Sigmoid colon (tissue), 7 donors: ENCODE results near the gene PTCHD1. TPM values are rescaled to one million over a fixed set of nuclear protein-coding genes. Genes with fewer than 3 reads are reported as not detected.
A peak's percentile ranks its signal among the peaks of the same experiment; 100 is the strongest.

Source experiments
- DNase-seq: peaks from one replicate; pipeline ENCODE4 v3.0.0-alpha.2; 2019
- H3K27ac ChIP-seq, 4 donors: fragments of 200-600 bp; sonication (generic); one replicate each; pipeline ENCODE4 v1.5.1; 2016 to 2019; ENCODE audit warnings: mild to moderate bottlenecking in 1 of 4
- H3K27me3 ChIP-seq, 3 donors: fragments of 200-600 bp; sonication (generic); one replicate each; pipeline ENCODE4 v1.5.1; 2019; ENCODE audit warnings: mild to moderate bottlenecking in 1 of 3
- H3K36me3 ChIP-seq, 4 donors: fragments of 200-600 bp; sonication (generic); one replicate each; pipeline ENCODE4 v1.5.1; 2016 to 2019
- H3K4me1 ChIP-seq, 4 donors: fragments of 200-600 bp; sonication (generic); one replicate each; pipeline ENCODE4 v1.5.1; 2017 to 2019
- H3K4me3 ChIP-seq, 4 donors: fragments of 200-600 bp; sonication (generic); one replicate each; pipeline ENCODE4 v1.5.1; 2017 to 2019; ENCODE audit warnings: mild to moderate bottlenecking in 2 of 4, moderate library complexity in 1 of 4
- H3K9me3 ChIP-seq, 4 donors: fragments of 200-600 bp in 3 of 4; sonication (generic) in 3 of 4; one replicate each; pipeline versions ENCODE4 v1.5.1 to v1.6.1; 2013 to 2019
- EP300 ChIP-seq, 4 donors: sonication (generic); formaldehyde crosslinking; IDR thresholded peaks; one replicate each; pipeline ENCODE4 v1.6.1; 2017; ENCODE audit warnings: antibody characterized with exemption in 4 of 4
- POLR2A ChIP-seq, 2 donors: fragments of 450-650 bp; IDR thresholded peaks; one replicate each; pipeline ENCODE4 v1.6.1; 2016; ENCODE audit warnings: antibody characterized with exemption in 2 of 2, mild to moderate bottlenecking in 2 of 2, moderate library complexity in 2 of 2
- POLR2AphosphoS5 ChIP-seq, 4 donors: sonication (generic); formaldehyde crosslinking; IDR thresholded peaks; one replicate each; pipeline ENCODE4 v1.6.1; 2017; ENCODE audit warnings: antibody characterized with exemption in 4 of 4
- WGBS, 2 donors: extraction: QIAGEN DNeasy Blood & Tissue Kit; methylation state at CpG; one replicate each; pipeline ENCODE4 v1.1.7; 2013; 5-methylcytosine and 5-hydroxymethylcytosine counted together
- intact Hi-C: fragments of 100-400 bp; cut with DNase I; formaldehyde crosslinking; loops from one replicate; pipeline ENCODE4 v1.15.1; 2023
- polyA plus RNA-seq, 3 donors: library from polyadenylated mRNA; stranded (reverse); fragments of 200-250 nt; gene quantifications; one replicate each; pipeline ENCODE4 v1.2.3, GENCODE V29; 2013
- total RNA-seq, 4 donors: library from RNA; depleted of rRNA; stranded (reverse); fragments of >200 nt; gene quantifications; one replicate each; pipeline ENCODE4 v1.1.0, GENCODE V29; 2016
- TF ChIP-seq, protein P1 (sequence below), 4 experiments: fragments of 450-650 bp in 3 of 4; fragments of 200-600 bp in 1 of 4; IDR thresholded peaks; one replicate each; pipeline ENCODE4 v1.5.1; 2016 to 2019; ENCODE audit warnings: antibody characterized with exemption in 4 of 4, mild to moderate bottlenecking in 3 of 4, moderate library complexity in 2 of 4
- donor health status: healthy with polysubstance abuse.
- donor health status: Bipolar disorder and iron deficiency.
- donor health status: healthy.

Gene PTCHD1
- total and polyA plus RNA-seq, 7 donors: under 0.01 to 31.6 (median 21.0) TPM; not detected in 1

DNA sequence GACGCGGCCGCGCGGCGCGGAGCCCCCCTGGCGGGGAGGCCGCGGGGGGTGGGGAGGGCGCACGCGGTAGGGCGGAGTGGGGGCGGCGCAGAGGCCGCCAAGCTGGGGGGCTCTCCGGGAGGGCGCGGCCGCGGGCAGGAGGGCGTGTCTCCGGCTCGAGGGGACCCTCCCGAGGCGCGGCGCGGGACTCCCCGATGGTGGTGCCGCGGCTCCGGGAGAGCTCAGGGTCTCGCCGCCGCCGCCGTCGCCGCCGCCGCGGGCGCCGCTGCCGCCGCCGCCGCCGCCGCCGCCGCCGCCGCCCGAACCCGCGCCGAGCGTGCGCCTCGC lies 165 bp upstream of the PTCHD1 start:
- intact Hi-C loops: loop anchor here (10.0 kb wide), 2 partner anchors 220 to 1200 kb away; no protein-coding TSS in a partner anchor
- Histone ChIP-seq H3K27ac (peak overlapping the region in 3 of 4 donors; percentile 70 to 80 (median 77)), H3K36me3 (no peaks in the 10 kb centered on the region), H3K9me3 (no peaks in the 10 kb centered on the region), H3K27me3 (no peaks in the 10 kb centered on the region), H3K4me1 (no peaks in the 10 kb centered on the region), H3K4me3 (peak overlapping the region; percentile 45 to 61 (median 56))
- 1% methylated on average over 63 of the region's 63 CpGs for WGBS, 2 donors
- DNase-seq: no peak
- TF ChIP-seq POLR2A (IDR thresholded peaks at IDR 0.05): no peak
- no peak for TF ChIP-seq POLR2AphosphoS5 (IDR thresholded peaks at IDR 0.05)
- no peak for TF ChIP-seq EP300 (IDR thresholded peaks at IDR 0.05)

DNA sequence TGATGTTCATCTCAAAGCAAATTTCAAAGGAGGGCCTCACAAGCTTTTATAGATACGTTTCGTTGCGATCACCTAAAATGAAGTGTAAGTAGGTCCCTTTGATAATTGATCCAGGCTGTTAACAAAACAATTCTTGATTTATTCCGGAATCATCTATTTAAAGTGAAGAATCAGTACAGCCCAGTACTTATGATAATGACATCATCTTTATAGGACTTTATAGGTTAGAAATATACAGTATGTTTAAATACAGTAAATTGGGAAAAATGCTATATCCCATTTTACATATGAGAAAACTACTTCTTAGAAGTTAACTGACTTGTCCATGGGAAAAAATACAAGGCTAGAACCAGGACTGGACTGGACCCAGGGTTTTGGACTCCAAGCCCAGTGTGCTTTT lies 3.7 kb downstream of the PTCHD1 start:
- no peaks in the 10 kb centered on the region for H3K27me3 ChIP-seq
- 93 to 94% methylated on average over 4 of the region's 4 CpGs for WGBS, 2 donors

DNA sequence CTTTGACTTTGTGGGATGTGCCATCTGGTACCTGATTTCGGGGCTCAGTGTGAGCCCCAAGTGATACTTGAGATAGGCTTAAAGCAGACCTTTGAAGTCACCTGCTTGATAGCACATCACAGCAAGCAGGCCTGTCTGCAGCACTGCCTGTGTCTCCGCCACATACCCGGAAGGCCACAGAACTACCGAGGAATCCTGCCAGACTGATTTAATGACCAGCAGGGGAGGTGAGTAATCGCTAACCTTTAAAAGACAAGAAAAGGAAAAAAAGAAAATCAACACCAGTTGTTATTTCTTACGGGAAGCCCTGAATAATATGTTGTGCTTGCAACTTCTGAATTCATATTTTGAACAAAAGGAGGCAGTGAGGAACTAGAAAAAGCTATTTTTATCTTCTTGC lies 6.8 kb downstream of the PTCHD1 start:
- 18 to 51% methylated on average over 6 of the region's 6 CpGs for WGBS, 2 donors
- Histone ChIP-seq H3K27me3 (no peaks in the 10 kb centered on the region), H3K4me3 (no peak overlapping the region), H3K27ac (peak overlapping the region in 1 of 4 donors; percentile 24), H3K4me1 (peaks cover 0 to 18% (median 0%) of the 10 kb centered on the region in 4 donors), H3K36me3 (no peaks in the 10 kb centered on the region), H3K9me3 (no peaks in the 10 kb centered on the region)
- no peak for DNase-seq
- intact Hi-C loops: no loop called here
- TF ChIP-seq, protein P1, sequence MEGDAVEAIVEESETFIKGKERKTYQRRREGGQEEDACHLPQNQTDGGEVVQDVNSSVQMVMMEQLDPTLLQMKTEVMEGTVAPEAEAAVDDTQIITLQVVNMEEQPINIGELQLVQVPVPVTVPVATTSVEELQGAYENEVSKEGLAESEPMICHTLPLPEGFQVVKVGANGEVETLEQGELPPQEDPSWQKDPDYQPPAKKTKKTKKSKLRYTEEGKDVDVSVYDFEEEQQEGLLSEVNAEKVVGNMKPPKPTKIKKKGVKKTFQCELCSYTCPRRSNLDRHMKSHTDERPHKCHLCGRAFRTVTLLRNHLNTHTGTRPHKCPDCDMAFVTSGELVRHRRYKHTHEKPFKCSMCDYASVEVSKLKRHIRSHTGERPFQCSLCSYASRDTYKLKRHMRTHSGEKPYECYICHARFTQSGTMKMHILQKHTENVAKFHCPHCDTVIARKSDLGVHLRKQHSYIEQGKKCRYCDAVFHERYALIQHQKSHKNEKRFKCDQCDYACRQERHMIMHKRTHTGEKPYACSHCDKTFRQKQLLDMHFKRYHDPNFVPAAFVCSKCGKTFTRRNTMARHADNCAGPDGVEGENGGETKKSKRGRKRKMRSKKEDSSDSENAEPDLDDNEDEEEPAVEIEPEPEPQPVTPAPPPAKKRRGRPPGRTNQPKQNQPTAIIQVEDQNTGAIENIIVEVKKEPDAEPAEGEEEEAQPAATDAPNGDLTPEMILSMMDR (IDR thresholded peaks at IDR 0.05): no peak
- TF ChIP-seq EP300 (IDR thresholded peaks at IDR 0.05) (no peak), POLR2AphosphoS5 (IDR thresholded peaks at IDR 0.05) (no peak), POLR2A (IDR thresholded peaks at IDR 0.05) (no peak)

More for the DNA sequence above, 3.7 kb downstream of the PTCHD1 start:
- TF ChIP-seq EP300 (IDR thresholded peaks at IDR 0.05) (no peak), POLR2A (IDR thresholded peaks at IDR 0.05) (no peak), POLR2AphosphoS5 (IDR thresholded peaks at IDR 0.05) (no peak)
- TF ChIP-seq, protein P1 (IDR thresholded peaks at IDR 0.05): no peak
- Histone ChIP-seq H3K27ac (no peak overlapping the region), H3K4me1 (peaks cover 0 to 18% (median 0%) of the 10 kb centered on the region in 4 donors), H3K36me3 (no peaks in the 10 kb centered on the region), H3K4me3 (peak overlapping the region in 1 of 4 donors; percentile 59), H3K9me3 (no peaks in the 10 kb centered on the region)
- intact Hi-C loops: loop anchor here (10.0 kb wide), 2 partner anchors 216 to 1204 kb away; no protein-coding TSS in a partner anchor
- DNase-seq: no peak

DNA sequence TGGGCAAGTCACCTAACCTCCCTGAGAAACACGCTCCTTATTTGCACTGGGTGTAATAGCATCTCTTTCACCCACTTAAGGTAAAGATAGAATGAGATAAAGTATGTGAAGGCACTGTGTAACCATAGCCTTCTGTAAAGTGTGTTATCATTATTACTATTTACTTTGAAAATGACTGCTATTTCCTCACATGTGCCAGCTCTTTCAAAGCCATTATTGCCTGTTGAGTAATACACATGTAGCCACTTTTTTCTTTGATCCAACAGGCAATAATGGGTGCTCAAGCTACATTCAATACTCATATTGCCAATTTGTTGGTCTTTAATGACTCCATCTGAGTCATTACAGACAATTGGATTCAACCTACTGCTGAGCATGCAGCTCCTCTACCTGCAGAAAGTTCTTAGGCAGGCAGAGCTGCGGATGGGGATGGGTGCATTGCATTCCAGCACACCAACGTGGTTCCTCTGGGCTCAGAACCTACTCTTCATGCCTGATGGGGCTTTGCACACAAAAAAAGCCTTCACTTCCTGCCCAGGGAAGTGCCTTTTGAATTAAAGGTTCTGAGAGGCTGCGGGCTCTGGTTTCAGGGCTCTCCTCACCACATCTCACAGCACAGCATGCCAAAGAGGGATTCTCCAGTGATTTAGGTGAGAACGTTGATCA lies 9.7 kb downstream of the PTCHD1 start:
- no peak for TF ChIP-seq POLR2AphosphoS5 (IDR thresholded peaks at IDR 0.05)
- TF ChIP-seq POLR2A (IDR thresholded peaks at IDR 0.05): no peak
- TF ChIP-seq, protein P1 (IDR thresholded peaks at IDR 0.05): no peak
- TF ChIP-seq EP300 (IDR thresholded peaks at IDR 0.05): no peak
- Histone ChIP-seq H3K9me3 (no peaks in the 10 kb centered on the region), H3K4me1 (peaks cover 0 to 18% (median 0%) of the 10 kb centered on the region in 4 donors), H3K36me3 (no peaks in the 10 kb centered on the region), H3K27ac (no peak overlapping the region), H3K4me3 (no peak overlapping the region), H3K27me3 (no peaks in the 10 kb centered on the region)
- intact Hi-C loops: no loop called here
- DNase-seq: no peak
- WGBS, 2 donors: 18 to 51% methylated on average over 5 of the region's 5 CpGs

DNA sequence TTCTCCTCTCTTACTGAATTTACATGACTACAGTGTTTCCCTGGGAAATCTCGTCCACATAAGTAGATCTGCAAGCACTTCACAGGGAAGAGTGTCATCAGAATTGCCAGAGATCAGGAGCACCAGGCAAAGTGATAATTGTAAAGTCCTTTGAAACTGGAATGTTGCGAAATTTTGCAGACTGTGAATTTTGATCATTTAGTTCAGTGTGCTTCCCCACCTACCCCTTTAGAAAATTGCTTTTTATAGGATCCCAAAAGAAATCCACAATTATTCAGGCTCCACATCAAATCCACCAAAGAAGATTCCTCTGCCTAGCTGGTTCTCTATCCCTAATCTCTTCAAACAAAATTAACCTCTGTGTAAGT lies 10.2 kb downstream of the PTCHD1 start:
- Histone ChIP-seq H3K4me1 (peaks cover 0 to 18% (median 0%) of the 10 kb centered on the region in 4 donors), H3K9me3 (no peaks in the 10 kb centered on the region), H3K36me3 (no peaks in the 10 kb centered on the region), H3K4me3 (no peak overlapping the region), H3K27me3 (no peaks in the 10 kb centered on the region), H3K27ac (no peak overlapping the region)
- intact Hi-C loops: no loop called here
- 19 to 73% methylated on average over 2 of the region's 2 CpGs for WGBS, 2 donors
- TF ChIP-seq POLR2A (IDR thresholded peaks at IDR 0.05): no peak
- no peak for TF ChIP-seq POLR2AphosphoS5 (IDR thresholded peaks at IDR 0.05)
- TF ChIP-seq EP300 (IDR thresholded peaks at IDR 0.05): no peak
- TF ChIP-seq, protein P1 (IDR thresholded peaks at IDR 0.05): no peak
- no peak for DNase-seq
